UCSD-AML1 (cell line): ENCODE measurements around the gene PPP2CA.

Experiments
- DNase-seq: peaks from one replicate; lab custom pipeline; 2025; ENCODE audit not compliant: unreplicated experiment; lab: John Stamatoyannopoulos, UW

The PPP2CA gene

DNA sequence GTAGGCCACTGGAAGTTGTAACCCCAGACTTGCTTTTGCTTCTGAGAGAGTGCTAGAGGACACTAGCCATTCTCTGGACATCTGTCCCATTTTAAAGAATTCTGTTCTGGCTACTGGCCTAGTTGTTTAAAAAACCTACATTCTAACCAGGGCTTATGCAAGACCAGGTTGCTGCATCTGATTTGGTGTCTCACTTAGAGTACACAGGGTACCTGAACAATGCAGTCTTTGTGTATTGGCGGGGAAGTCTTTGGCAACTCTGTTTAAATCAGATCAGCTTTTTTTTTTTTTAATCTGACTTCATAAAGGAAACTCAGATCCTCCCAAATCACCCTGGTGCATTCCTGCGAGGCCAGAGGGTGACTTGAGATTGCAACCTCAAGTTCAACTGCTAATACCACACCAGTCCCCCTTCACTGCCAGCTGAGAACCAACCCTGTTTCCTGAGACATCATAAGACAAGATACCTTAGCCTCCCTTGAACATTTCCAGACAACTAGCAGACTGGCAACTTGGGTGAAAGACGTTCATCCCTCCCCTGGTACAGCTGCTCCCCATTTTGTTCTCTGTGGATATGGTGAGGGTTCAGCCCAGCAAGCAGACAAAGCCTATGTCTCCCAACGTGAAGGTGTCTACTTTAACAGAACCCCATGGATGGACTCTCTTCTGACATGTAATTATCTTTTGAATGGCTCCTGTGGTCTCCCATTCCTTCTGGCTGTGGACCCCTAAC is 76.1 kb downstream of the PPP2CA start:
- DNase-seq = no peak

DNA sequence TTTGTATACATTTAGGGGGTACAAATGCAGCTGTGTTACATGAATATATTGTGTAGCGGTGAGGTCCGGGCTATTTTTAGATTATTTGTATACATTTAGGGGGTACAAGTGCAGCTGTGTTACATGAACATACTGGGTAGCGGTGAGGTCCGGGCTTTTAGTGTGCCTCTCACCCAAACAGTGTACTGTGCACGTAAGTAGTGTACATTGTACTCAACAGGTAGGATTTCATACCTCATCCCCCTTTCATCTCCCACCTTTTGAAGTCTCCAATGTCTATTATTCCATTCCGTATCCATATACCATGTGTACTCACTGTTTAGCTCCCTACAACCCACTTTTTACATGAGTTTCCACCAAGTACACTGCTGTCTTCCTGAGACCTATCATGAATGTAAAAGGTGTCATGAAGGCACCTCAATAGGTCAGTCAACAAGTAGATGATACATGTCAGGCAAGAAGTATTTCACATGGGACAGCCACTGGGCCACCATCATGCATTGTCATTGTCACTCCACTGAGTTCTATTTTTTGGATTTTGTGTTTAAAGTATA is 76.8 kb downstream of the PPP2CA start:
- DNase-seq = no peak

- no peak for DNase-seq
Observed at GRCh38 chr5:134148316-134148715, 77.6 kb downstream of the PPP2CA start.

GRCh38 chr5:134146651-134147518 is 79.0 kb downstream of the PPP2CA start:
- no peak for DNase-seq

- peak; percentile 72 for DNase-seq
Observed at GRCh38 chr5:134145779-134146581, 79.9 kb downstream of the PPP2CA start.

- no peak for DNase-seq
Observed at GRCh38 chr5:134145041-134145757, 80.7 kb downstream of the PPP2CA start.
